CD4-positive, alpha-beta T cell treated with Interleukin-17A for 4 hours (primary cell): ENCODE results near the gene PPP1R3G.
"Not testable (repeated sequence)": the region's sequence is repeated elsewhere in the genome, so short reads cannot be mapped to it uniquely, and the experiment has no call there.

Experiments used
- DNase-seq: peaks from one replicate; pipeline ENCODE4 v3.0.0-alpha.2; 2020; ENCODE audit warnings: mixed read lengths

The PPP1R3G gene

DNA sequence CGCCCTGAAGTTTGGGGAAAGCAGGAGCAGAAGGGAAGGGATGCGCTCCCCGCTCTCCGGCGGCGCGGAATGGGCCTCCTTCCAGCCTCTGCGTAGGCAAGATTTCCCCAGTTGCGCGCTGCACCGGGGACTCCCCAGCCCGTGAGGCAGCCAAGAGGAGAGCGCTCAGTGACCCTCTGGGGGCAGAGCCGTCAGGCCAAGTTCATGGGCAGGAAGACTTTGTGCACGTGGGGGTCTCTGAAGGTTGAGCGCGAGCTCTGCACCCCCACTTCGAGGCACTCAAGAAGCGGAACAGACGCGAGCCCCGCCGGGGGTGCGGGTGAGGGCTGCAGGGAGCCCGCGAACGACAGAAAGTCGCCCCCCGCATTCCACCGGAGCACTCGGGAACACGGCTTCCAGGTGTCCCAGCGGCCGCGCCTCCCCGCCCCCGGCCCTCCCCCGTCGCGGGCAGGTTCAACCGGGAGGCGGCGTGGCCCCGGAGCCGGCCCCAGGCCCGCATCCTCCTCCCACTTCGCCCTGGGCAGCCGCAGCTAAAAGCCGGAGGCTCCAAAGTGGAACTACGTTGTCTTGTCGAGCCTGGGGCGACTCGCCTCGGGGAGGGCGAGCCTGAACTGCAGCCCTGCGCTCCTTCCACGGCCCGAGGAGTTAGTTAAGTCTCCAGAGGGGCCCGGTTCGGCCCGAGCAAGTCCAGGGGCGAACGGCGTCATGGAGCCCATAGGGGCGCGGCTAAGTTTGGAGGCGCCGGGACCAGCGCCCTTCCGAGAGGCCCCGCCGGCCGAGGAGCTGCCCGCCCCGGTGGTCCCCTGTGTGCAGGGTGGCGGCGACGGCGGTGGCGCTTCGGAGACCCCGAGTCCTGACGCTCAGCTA, at the start of gene PPP1R3G:
Gene PPP1R3G, plus strand, starts transcription at position 561 of the 867 bp plus-strand sequence. Its CDS starts 145 bp downstream, at position 706.
- DNase-seq: no peak

DNA sequence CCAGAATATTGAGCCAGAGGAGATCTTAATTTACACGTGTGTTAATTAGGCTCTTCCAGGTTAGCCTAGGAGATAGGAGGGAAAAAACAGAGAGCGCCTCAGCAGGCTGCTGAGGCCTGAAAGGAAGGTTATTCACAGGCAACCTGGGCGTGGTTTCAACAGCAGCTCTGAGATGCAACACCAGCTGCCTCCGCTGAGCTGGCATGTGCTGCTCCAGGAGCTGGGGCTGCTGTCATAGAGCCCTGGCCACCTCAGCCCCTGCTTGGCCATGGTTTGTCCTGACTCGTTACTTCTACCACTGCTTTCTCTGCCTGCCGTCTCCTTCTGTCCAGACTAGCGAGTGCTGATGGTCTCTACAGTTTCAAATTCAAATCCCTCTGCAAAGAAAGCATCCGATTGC, 48.9 kb upstream of the PPP1R3G start:
- DNase-seq: no peak

DNA sequence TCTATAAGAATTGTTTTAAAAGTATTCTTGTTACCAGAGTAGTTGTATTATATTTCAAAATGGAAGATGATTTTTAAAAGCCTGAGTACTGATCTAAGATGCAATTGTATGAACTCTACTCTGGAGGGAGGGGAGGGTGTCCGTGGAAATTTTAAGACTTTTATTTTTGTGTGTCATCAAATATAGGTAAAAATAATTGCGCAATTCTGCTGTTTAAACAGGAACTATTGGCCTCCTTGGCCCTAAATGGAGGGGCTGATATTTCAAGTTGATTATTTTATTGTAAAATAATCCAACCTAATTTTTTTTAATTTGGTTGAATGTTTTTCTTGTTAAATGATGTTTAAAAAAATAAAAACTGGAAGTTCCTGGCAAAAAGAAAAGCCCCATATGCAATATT, 43.2 kb upstream of the PPP1R3G start:
- DNase-seq: no peak

GRCh38 chr6:5042436-5042835, 42.7 kb upstream of the PPP1R3G start:
- DNase-seq: no peak

DNA sequence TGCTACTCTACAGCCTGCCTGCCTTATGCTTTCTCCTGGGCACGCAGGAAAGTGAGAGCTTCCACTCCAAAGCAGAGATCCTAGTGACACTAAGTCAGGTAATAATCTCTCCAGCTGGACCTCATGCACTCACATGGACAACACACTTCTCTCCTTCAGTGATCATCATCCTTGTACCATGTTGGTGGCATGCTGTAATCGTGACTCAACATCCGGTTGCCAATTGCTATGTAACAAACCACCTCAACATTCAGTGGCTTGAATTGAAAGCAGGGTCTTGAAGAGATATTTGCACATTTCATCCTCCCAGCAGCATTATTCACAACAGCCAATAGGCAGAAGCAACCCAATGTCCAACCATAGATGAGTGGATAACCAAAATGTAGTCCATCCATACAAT, 40.3 kb upstream of the PPP1R3G start:
- no peak for DNase-seq

DNA sequence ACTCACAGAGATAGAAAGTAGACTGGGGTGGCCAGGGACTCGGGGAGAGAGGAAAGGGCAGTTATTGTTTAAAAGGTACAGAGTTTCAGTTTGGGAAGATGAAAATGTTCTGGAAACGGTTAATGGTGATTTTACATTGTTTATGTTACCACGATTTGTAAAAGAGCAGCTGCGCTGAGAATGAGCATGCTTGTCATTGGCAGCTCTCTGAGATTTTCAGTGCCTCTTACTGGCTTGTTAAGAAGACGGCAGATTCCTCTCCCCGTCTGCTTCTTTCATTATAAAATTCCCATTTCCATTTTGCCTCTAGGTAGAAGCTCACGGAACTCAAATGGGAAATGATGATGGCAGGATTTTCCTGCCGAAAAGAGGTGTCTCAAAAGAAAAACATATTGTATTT, 39.7 kb upstream of the PPP1R3G start:
- no peak for DNase-seq

GRCh38 chr6:5046430-5046829, 38.7 kb upstream of the PPP1R3G start:
- DNase-seq: no peak

DNA sequence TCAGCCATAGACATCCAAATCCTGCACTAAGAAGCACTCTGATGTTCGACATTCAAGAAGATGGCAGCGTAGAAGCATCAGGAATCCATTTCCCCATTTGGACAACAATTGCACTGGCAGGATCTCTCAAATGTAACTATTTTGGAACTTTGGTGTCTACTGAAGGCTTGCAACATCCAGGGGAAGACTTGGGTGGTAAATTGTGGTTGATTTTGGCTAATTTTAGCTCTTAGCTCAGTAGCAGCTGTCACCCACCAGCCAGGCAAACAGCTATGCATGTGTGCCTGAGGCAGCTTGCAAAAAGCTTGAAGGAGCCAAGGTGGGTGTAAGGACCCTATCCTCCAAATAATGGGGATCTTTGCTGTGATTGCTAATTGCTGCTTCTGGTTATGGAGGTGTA, 35.1 kb upstream of the PPP1R3G start:
- DNase-seq: no peak

- DNase-seq: no peak
Measured at GRCh38 chr6:5051394-5051793, 33.7 kb upstream of the PPP1R3G start.

DNA sequence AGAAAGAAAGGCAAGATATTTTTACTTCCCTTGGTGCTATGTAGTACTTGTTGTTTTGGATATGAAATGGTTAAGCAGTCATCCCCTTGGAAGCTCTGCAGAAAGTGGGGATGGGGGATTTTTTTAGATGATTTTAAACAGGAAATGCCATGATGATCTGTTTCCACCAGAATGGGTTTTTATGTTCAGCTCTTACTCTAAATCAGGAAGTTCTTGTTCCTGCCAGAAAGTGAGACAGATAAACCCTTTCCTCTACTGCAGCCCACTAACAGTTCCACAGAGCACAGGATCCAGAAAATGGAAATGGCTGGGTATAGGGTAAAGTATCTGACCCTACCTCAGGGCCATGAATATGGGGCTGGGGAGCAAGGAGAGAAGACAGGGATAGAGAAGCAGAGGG, 32.1 kb upstream of the PPP1R3G start:
- DNase-seq: no peak

DNA sequence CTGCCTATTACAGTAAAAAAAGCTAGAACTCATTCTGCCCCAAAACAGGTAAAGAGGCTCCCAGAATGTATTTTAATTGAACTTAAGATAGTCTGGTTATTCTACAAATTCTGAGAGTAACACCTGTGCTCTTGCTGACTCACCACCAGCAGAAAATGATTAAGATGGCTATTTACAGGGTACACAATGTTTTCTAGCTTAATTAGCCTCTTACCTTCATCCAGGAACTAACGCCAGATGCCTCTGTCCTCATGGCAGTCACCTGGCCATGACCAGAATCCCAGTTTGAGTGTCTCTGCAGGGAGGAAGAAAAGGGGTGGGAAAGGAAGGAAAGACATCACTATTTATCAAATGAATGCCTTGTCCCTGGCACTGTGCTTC, 31.3 kb upstream of the PPP1R3G start:
- DNase-seq: no peak

GRCh38 chr6:5054245-5054873, 30.8 kb upstream of the PPP1R3G start:
- DNase-seq: no peak

DNA sequence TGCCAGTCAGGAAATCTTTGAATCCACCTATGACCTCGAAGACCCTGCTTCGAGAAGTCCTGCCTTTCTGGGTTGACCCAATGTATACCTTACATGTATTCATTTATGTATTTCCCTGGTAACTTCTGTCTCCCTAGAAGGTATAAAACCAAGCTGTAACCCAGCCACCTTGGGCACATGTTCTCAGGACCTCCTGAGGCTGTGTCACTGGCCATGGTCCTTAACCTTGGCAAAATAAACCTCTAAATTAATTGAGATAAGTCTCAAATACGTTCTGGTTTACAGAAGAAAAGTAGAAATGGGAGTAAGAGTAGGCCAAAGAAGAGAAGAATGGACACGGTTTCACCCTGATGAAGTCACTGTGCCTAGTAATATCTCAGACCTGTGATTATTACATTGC, 30.0 kb upstream of the PPP1R3G start:
- no peak for DNase-seq

DNA sequence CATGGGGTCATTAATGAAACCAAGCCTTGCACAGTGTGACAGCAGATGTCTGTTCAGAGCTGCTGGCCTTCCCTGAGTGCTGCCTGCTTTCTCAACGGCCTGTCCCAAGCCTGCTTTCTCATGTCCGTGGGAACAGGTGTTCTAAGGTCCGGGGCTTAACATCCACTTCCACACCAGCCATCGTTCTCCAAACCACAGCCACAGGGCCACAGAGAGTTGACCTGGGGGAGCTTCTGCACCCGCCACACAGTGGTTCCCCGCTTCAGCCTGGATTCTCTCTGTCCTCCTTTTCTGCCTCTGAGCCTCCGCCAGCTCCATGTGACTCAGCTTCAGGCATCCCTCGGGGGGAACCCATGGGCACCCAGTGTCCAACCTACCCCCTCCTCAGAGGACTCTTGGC, 26.9 kb upstream of the PPP1R3G start:
- DNase-seq: no peak

- DNase-seq: no peak
Measured at GRCh38 chr6:5059036-5059896, 25.9 kb upstream of the PPP1R3G start.

GRCh38 chr6:5060439-5060838, 24.7 kb upstream of the PPP1R3G start:
- DNase-seq: not testable (repeated sequence)

DNA sequence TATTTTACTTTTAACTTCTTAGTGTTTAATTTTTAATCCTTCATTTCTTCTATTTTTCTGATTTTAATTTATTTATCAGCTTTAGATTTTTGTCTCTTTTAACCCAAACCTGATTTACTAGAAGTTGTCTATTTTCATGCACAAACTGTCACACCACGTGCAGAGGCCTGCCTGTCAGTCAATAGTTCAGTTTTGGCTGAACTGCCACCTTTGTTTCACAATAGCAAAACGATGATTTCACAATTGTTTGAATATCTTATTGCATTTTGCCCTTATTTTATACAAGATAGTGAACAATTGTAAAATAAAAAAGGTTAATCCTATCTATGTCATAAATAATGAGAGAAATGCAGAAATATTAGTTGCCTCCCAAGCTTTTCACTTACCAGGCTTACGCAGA, 24.0 kb upstream of the PPP1R3G start:
- no peak for DNase-seq

DNA sequence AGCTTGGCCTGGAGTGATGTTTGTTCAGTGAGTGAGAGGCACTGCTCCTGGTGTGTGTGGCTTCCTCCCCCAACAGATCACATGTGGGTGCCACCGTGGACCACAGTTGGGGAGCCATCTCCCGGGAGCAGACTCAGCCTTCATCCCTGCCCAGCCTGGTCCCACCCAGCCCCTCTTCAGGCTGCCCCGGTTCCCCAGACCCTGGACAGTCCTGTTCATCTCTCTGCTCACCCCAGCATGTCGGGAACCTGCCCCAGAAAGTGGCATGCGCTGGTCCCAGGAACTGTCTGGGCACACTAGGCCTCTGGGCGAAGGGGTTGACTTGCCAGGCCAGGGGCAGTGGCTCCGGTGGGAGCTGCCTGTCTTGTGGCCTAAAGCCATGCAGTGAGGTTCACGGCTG, 21.5 kb upstream of the PPP1R3G start:
- no peak for DNase-seq

DNA sequence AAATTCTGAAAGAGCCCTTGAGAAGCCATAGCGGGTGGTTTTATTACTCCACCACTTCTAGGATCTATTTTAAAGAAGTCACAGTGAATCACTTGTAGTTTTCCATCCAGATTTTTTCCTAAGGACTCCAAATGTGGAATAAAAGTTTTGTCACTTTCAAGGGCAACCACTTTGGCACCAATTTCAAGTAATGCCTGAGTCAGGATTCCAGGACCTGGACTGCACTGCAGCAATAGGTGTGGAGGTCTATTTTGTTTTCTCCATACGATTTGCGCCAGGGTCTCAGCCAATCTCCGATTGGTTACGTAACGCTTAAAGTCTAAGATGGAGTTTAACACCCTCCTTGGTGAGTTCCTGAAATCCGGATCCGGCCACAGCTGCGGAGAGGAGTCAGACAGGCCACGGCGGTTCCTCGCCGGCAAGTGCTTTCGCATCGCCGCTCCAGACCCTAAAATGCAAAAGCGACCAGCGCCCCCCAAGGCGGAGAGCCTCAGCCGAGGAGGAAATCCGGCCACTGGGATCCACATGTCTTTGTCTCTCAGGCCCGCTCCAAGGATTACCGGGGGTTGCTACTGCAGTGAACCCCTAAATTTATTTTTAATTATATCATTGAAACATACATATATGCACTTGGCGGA, 18.6 kb upstream of the PPP1R3G start:
- no peak for DNase-seq

DNA sequence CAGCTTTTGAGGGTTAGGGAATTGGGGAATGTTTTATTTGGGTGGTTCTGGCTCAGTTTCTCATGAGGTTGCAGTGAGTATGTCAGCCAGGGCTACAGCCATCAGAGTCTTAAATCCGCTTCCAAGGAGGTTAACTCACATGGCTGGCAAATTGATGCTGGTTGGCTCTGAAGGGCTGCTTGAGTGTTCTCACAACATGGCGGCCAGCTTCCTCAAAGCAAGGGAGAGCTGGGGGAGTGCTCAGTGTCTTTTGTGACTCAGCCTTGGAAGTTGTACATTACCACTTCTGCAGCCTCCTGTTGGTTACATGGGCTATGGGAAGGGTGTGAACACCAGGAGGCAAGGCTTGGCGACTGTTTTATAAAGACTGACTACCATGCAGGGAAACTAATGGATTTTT, 17.8 kb upstream of the PPP1R3G start:
- DNase-seq: no peak

DNA sequence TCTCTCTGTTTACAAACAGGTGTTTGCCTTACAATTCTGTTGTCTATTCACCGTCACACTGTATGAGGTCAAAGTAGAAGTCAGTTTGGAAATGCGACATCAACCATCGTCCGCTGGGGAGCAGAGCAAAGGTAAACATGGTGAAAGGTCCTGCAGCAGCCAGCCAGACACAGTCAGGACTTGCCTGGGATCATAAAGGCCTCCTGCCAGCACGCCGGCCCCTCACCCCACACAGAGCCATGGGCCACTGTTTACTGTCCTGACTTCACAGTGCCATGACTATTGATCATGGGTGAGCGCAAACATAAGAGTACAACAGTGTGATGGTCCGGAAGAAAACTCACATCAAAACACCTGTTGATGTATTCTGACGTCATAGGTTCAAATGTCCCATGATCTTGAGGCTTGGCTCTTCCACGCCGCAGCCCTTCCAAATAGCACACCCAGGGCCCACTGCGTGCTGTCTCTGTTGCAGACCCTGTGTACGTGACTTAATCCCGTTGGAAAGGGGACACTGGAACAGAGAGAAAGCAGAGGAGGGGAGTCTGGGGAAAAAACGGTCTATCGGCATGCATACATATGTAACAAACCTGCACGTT, 16.9 kb upstream of the PPP1R3G start:
- DNase-seq: no peak

DNA sequence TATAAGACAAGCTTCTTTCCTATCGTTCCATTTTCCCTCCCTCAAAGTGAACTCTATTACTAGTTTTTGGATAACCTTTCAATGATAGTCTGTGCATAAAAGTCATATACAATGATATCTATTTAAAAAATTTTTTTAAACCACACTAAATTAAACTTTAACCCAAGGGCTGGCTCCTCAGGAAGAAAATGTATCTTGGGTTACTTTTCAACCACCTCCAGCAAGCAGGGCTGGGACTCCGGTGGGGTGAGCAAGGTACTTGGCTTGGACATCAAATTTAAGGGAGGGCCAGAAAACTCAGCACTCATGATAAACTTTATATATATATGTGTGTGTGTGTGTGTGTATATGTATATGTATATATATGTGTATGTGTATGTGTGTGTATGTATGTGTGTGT, 13.9 kb upstream of the PPP1R3G start:
- no peak for DNase-seq

GRCh38 chr6:5072440-5072839, 12.7 kb upstream of the PPP1R3G start:
- DNase-seq: no peak
